Lower leg skin (tissue), 4 donors: ENCODE data around the gene CSN2. TPM values are rescaled to one million over a fixed set of nuclear protein-coding genes. Genes with fewer than 3 reads are reported as not detected.
"Not testable (repeated sequence)": the region's sequence is repeated elsewhere in the genome, so short reads cannot be mapped to it uniquely, and the experiment has no call there.

Experiments
- DNase-seq, 2 donors: peaks; one replicate each; pipeline ENCODE4 v3.0.0-alpha.2; 2019; ENCODE audit warnings: low spot score in 2 of 2
- H3K4me3 ChIP-seq: fragments of 200-600 bp; sonication (generic); 2 replicates; pipeline ENCODE4 v1.5.1; 2017; ENCODE audit warnings: mild to moderate bottlenecking, low read depth; ENCODE audit not compliant: poor library complexity, severe bottlenecking
- CTCF ChIP-seq, 3 donors: fragments of 450-650 bp; IDR thresholded peaks; one replicate each; pipeline ENCODE4 v1.5.1; 2016; ENCODE audit warnings: antibody characterized with exemption in 3 of 3, mild to moderate bottlenecking in 3 of 3, moderate library complexity in 2 of 3
- POLR2A ChIP-seq, 2 donors: fragments of 450-650 bp; IDR thresholded peaks; one replicate each; pipeline ENCODE4 v1.6.1; 2016 to 2017; ENCODE audit warnings: antibody characterized with exemption in 2 of 2, mild to moderate bottlenecking in 1 of 2, moderate library complexity in 1 of 2
- WGBS, 2 donors: methylation state at CpG; one replicate each; pipeline ENCODE4 v1.1.5; 2018; 5-methylcytosine and 5-hydroxymethylcytosine counted together
- intact Hi-C: fragments of 100-400 bp; cut with DNase I; formaldehyde crosslinking; loops from one replicate; pipeline ENCODE4 v1.15.0; 2023; ENCODE audit warnings: low total_unique reads
- total RNA-seq, 4 donors: library from RNA; depleted of rRNA; stranded (reverse); fragments of >200 nt; gene quantifications; one replicate each; pipeline ENCODE4 v1.1.0, GENCODE V29; 2016

Gene CSN2
- total RNA-seq, 4 donors from 2014 or later: not detected

GRCh38 chr4:69970071-69970470, 4.5 kb upstream of the CSN2 start:
- no peak overlapping the region for H3K4me3 ChIP-seq
- intact Hi-C loops: no loop called here
- no peak for DNase-seq
- 49 to 50% methylated on average over 1 of the region's 1 CpG for WGBS, 2 donors
- TF ChIP-seq CTCF (IDR thresholded peaks at IDR 0.05) (no peak), POLR2A (IDR thresholded peaks at IDR 0.05) (no peak)

- no peak for DNase-seq
- WGBS, 2 donors: 93% methylated on average over 1 of the region's 1 CpG
- intact Hi-C loops: no loop called here
- H3K4me3 ChIP-seq: no peak overlapping the region
- TF ChIP-seq CTCF (IDR thresholded peaks at IDR 0.05) (no peak), POLR2A (IDR thresholded peaks at IDR 0.05) (no peak)
Observed at GRCh38 chr4:69957209-69957608, 8.3 kb downstream of the CSN2 start.

- intact Hi-C loops: no loop called here
- no peak for DNase-seq
- no peak for TF ChIP-seq CTCF (IDR thresholded peaks at IDR 0.05)
- no peak for TF ChIP-seq POLR2A (IDR thresholded peaks at IDR 0.05)
- WGBS, 2 donors: 76 to 86% methylated on average over 3 of the region's 3 CpGs
- H3K4me3 ChIP-seq: no peak overlapping the region
Observed at GRCh38 chr4:69951602-69952001, 13.9 kb downstream of the CSN2 start.

GRCh38 chr4:69936566-69936965, 29.0 kb downstream of the CSN2 start:
- TF ChIP-seq POLR2A (IDR thresholded peaks at IDR 0.05) (no peak), CTCF (IDR thresholded peaks at IDR 0.05) (no peak)
- no peak for DNase-seq
- H3K4me3 ChIP-seq: no peak overlapping the region
- intact Hi-C loops: no loop called here

- DNase-seq: no peak
- no peak for TF ChIP-seq POLR2A (IDR thresholded peaks at IDR 0.05)
- no peak for TF ChIP-seq CTCF (IDR thresholded peaks at IDR 0.05)
- no peak overlapping the region for H3K4me3 ChIP-seq
- intact Hi-C loops: no loop called here
- WGBS, 2 donors: 73 to 79% methylated on average over 4 of the region's 4 CpGs
Observed at GRCh38 chr4:69934150-69934549, 31.4 kb downstream of the CSN2 start.

- intact Hi-C loops: no loop called here
- no peak for DNase-seq
- H3K4me3 ChIP-seq: no peak within 1 kb of the TSS
- WGBS, 2 donors: 96 to 97% methylated on average over 3 of the region's 3 CpGs
- TF ChIP-seq POLR2A (IDR thresholded peaks at IDR 0.05) (no peak), CTCF (IDR thresholded peaks at IDR 0.05) (no peak)
Observed at GRCh38 chr4:69930768-69931167, 34.8 kb downstream of the CSN2 start, which contains the start of gene CSN1S1. Gene CSN1S1 (plus strand): TSS chr4:69931068. CDS start chr4:69932556, 1,488 bp downstream.

GRCh38 chr4:69923782-69924410, 41.6 kb downstream of the CSN2 start:
- WGBS, 2 donors: 92 to 98% methylated on average over 19 to 32 of the region's 33 CpGs
- DNase-seq, intact Hi-C loops, H3K4me3 ChIP-seq: not testable (repeated sequence)
